Sigmoid colon (tissue), 7 donors: ENCODE results near the gene DIRAS2. TPM values are rescaled to one million over a fixed set of nuclear protein-coding genes. Genes with fewer than 3 reads are reported as not detected.
A peak's percentile ranks its signal among the peaks of the same experiment; 100 is the strongest.

ENCODE experiments used
- DNase-seq: peaks from one replicate; pipeline ENCODE4 v3.0.0-alpha.2; 2019
- H3K27ac ChIP-seq, 4 donors: fragments of 200-600 bp; sonication (generic); one replicate each; pipeline ENCODE4 v1.5.1; 2016 to 2019; ENCODE audit warnings: mild to moderate bottlenecking in 1 of 4
- H3K27me3 ChIP-seq, 3 donors: fragments of 200-600 bp; sonication (generic); one replicate each; pipeline ENCODE4 v1.5.1; 2019; ENCODE audit warnings: mild to moderate bottlenecking in 1 of 3
- H3K36me3 ChIP-seq, 4 donors: fragments of 200-600 bp; sonication (generic); one replicate each; pipeline ENCODE4 v1.5.1; 2016 to 2019
- H3K4me1 ChIP-seq, 4 donors: fragments of 200-600 bp; sonication (generic); one replicate each; pipeline ENCODE4 v1.5.1; 2017 to 2019
- H3K4me3 ChIP-seq, 4 donors: fragments of 200-600 bp; sonication (generic); one replicate each; pipeline ENCODE4 v1.5.1; 2017 to 2019; ENCODE audit warnings: mild to moderate bottlenecking in 2 of 4, moderate library complexity in 1 of 4
- H3K9me3 ChIP-seq, 4 donors: fragments of 200-600 bp in 3 of 4; sonication (generic) in 3 of 4; one replicate each; pipeline versions ENCODE4 v1.5.1 to v1.6.1; 2013 to 2019
- EP300 ChIP-seq, 4 donors: sonication (generic); formaldehyde crosslinking; IDR thresholded peaks; one replicate each; pipeline ENCODE4 v1.6.1; 2017; ENCODE audit warnings: antibody characterized with exemption in 4 of 4
- POLR2A ChIP-seq, 2 donors: fragments of 450-650 bp; IDR thresholded peaks; one replicate each; pipeline ENCODE4 v1.6.1; 2016; ENCODE audit warnings: antibody characterized with exemption in 2 of 2, mild to moderate bottlenecking in 2 of 2, moderate library complexity in 2 of 2
- POLR2AphosphoS5 ChIP-seq, 4 donors: sonication (generic); formaldehyde crosslinking; IDR thresholded peaks; one replicate each; pipeline ENCODE4 v1.6.1; 2017; ENCODE audit warnings: antibody characterized with exemption in 4 of 4
- WGBS, 2 donors: extraction: QIAGEN DNeasy Blood & Tissue Kit; methylation state at CpG; one replicate each; pipeline ENCODE4 v1.1.7; 2013; 5-methylcytosine and 5-hydroxymethylcytosine counted together
- intact Hi-C: fragments of 100-400 bp; cut with DNase I; formaldehyde crosslinking; loops from one replicate; pipeline ENCODE4 v1.15.1; 2023
- polyA plus RNA-seq, 3 donors: library from polyadenylated mRNA; stranded (reverse); fragments of 200-250 nt; gene quantifications; one replicate each; pipeline ENCODE4 v1.2.3, GENCODE V29; 2013
- total RNA-seq, 4 donors: library from RNA; depleted of rRNA; stranded (reverse); fragments of >200 nt; gene quantifications; one replicate each; pipeline ENCODE4 v1.1.0, GENCODE V29; 2016
- TF ChIP-seq, protein P1 (sequence below), 4 experiments: fragments of 450-650 bp in 3 of 4; fragments of 200-600 bp in 1 of 4; IDR thresholded peaks; one replicate each; pipeline ENCODE4 v1.5.1; 2016 to 2019; ENCODE audit warnings: antibody characterized with exemption in 4 of 4, mild to moderate bottlenecking in 3 of 4, moderate library complexity in 2 of 4
- donor health status: healthy with polysubstance abuse.
- donor health status: Bipolar disorder and iron deficiency.
- donor health status: healthy.

Gene DIRAS2
- total and polyA plus RNA-seq, 7 donors: 0.12 to 1.2 (median 0.33) TPM; not detected in 2

DNA sequence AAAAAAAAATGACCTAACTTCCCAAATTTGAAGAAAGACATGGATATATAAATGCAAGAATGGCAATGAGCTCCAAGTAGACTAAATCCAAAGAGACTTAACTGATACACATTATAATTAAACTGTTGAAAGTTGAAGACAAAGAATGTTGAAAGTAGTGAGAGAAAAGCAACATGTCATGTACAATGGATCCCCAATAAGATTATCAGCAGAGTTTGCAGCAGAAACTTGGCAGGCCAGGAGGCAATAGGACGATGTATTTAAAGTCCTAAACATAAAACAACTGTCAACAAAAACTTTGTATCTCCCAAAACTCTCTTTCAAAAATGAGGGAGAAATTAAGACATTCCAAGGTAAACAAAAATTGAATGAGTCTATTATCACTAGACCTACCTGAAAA is 8.6 kb upstream of the DIRAS2 start:
- Histone ChIP-seq H3K9me3 (peaks cover 0 to 9% (median 3%) of the 10 kb centered on the region in 4 donors), H3K4me3 (no peak overlapping the region), H3K27ac (no peak overlapping the region), H3K36me3 (no peaks in the 10 kb centered on the region), H3K4me1 (no peaks in the 10 kb centered on the region), H3K27me3 (no peaks in the 10 kb centered on the region)
- TF ChIP-seq POLR2A (IDR thresholded peaks at IDR 0.05) (no peak), EP300 (IDR thresholded peaks at IDR 0.05) (no peak), POLR2AphosphoS5 (IDR thresholded peaks at IDR 0.05) (no peak)
- TF ChIP-seq, protein P1, sequence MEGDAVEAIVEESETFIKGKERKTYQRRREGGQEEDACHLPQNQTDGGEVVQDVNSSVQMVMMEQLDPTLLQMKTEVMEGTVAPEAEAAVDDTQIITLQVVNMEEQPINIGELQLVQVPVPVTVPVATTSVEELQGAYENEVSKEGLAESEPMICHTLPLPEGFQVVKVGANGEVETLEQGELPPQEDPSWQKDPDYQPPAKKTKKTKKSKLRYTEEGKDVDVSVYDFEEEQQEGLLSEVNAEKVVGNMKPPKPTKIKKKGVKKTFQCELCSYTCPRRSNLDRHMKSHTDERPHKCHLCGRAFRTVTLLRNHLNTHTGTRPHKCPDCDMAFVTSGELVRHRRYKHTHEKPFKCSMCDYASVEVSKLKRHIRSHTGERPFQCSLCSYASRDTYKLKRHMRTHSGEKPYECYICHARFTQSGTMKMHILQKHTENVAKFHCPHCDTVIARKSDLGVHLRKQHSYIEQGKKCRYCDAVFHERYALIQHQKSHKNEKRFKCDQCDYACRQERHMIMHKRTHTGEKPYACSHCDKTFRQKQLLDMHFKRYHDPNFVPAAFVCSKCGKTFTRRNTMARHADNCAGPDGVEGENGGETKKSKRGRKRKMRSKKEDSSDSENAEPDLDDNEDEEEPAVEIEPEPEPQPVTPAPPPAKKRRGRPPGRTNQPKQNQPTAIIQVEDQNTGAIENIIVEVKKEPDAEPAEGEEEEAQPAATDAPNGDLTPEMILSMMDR (IDR thresholded peaks at IDR 0.05): no peak
- DNase-seq: no peak
- 78 to 88% methylated on average over 1 of the region's 1 CpG for WGBS, 2 donors
- intact Hi-C loops: no loop called here

DNA sequence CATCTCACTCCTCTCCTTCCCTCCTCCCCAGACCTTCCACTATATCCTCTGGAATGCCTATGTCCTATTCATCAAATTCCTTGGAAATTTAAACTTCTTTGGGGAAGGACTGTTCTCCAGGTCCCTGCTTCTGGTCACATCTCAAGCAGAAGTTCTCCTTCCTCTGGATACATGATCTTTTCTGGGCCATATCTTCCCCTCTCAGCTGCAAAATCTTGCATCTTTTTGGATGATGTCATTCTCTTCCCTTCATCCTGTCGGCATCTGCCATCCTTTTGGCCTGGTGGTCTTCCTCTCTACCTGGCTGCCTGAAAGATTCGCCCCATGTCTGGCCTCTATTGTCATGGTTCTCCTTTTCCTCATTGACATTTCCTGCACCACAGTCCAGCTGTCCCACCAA is 5.2 kb upstream of the DIRAS2 start:
- Histone ChIP-seq H3K9me3 (peaks cover 0 to 9% (median 3%) of the 10 kb centered on the region in 4 donors), H3K36me3 (no peaks in the 10 kb centered on the region), H3K27ac (no peak overlapping the region), H3K4me3 (no peak overlapping the region), H3K27me3 (peaks cover 3 to 8% (median 5%) of the 10 kb centered on the region in 3 donors), H3K4me1 (peaks cover 0 to 5% (median 3%) of the 10 kb centered on the region in 4 donors)
- intact Hi-C loops: no loop called here
- TF ChIP-seq, protein P1 (IDR thresholded peaks at IDR 0.05): no peak
- TF ChIP-seq EP300 (IDR thresholded peaks at IDR 0.05): no peak
- TF ChIP-seq POLR2A (IDR thresholded peaks at IDR 0.05): no peak
- TF ChIP-seq POLR2AphosphoS5 (IDR thresholded peaks at IDR 0.05): no peak
- WGBS, 2 donors: 75 to 84% methylated on average over 2 of the region's 2 CpGs
- DNase-seq: no peak

DNA sequence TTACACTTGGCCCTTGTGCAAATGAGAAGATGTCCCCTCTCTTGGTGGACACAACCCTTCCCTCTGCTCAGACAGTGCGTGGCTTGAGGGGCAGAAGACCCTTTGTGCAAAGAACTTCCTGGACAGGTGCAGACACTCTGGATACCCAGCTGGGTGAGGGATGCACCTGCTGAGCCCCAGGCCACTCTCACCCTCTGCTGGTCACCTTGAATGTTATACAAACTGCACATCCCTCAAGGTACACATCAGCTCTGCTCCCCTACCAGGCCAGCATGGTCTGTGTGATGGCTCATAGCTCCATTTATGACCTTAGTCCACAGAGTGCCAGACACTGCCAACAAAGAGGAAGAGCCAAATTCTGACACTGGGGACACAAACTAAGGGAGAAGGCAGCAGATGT is 3.1 kb upstream of the DIRAS2 start:
- Histone ChIP-seq H3K27ac (no peak overlapping the region), H3K27me3 (peaks cover 5 to 29% (median 14%) of the 10 kb centered on the region in 3 donors), H3K36me3 (no peaks in the 10 kb centered on the region), H3K9me3 (peaks cover 0 to 4% (median 1%) of the 10 kb centered on the region in 4 donors), H3K4me3 (no peak overlapping the region), H3K4me1 (peaks cover 0 to 13% (median 11%) of the 10 kb centered on the region in 4 donors)
- intact Hi-C loops: no loop called here
- DNase-seq: no peak
- 83 to 96% methylated on average over 1 of the region's 1 CpG for WGBS, 2 donors
- TF ChIP-seq POLR2A (IDR thresholded peaks at IDR 0.05) (no peak), EP300 (IDR thresholded peaks at IDR 0.05) (no peak), POLR2AphosphoS5 (IDR thresholded peaks at IDR 0.05) (no peak)
- TF ChIP-seq, protein P1 (IDR thresholded peaks at IDR 0.05): no peak

DNA sequence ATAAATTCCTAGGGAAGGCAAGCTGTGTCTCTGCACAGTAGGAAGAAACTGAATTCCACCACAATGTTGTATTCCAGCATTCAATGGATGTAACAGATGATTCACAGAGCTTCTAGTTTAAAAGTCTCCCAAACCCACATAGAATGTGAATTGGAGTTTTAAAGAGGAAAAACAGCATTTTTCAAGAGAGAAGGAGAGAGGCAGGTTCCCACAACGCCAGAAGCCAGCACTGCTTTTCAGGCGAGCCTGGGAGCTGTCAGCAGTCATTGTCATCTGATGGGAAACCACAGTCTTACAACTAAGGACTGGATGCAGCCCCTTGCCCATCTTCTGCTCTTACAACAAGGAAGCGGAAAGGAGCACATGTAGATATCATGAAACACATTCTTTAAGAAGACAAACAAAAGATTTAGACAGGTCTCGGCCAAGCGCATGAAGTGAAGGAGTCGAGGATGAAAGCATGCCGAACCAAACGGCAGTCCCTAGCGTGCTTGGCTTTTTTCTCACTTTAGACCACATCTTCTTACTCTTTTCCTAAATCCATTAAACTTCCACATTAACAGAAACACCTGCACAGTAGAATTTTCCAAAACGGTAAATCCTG is 638 bp downstream of the DIRAS2 start:
- peaks cover 0 to 13% (median 11%) of the 10 kb centered on the region in 4 donors for H3K4me1 ChIP-seq
- H3K27me3 ChIP-seq: peaks cover 5 to 29% (median 14%) of the 10 kb centered on the region in 3 donors
- H3K36me3 ChIP-seq: no peaks in the 10 kb centered on the region
- peak overlapping the region in 3 of 4 donors; percentile 36 to 49 (median 46) for H3K4me3 ChIP-seq
- no peak for DNase-seq
- H3K9me3 ChIP-seq: no peaks in the 10 kb centered on the region
- intact Hi-C loops: no loop called here
- WGBS, 2 donors: 15 to 29% methylated on average over 10 of the region's 10 CpGs
- no peak for TF ChIP-seq POLR2AphosphoS5 (IDR thresholded peaks at IDR 0.05)
- TF ChIP-seq, protein P1 (IDR thresholded peaks at IDR 0.05): no peak
- TF ChIP-seq POLR2A (IDR thresholded peaks at IDR 0.05): no peak
- TF ChIP-seq EP300 (IDR thresholded peaks at IDR 0.05): no peak
- H3K27ac ChIP-seq: no peak overlapping the region
